Spleen (tissue), 11 donors: Measurements from ENCODE around the gene MEIKIN. TPM values are rescaled to one million over a fixed set of nuclear protein-coding genes. Genes with fewer than 3 reads are reported as not detected.

Experiments used
- DNase-seq: peaks from one replicate; pipeline ENCODE4 v3.0.0-alpha.2; 2020
- H3K27ac ChIP-seq, 8 donors: fragments of 200-600 bp; sonication (generic) in 7 of 8; 1 replicate in 4 of 8; 2 replicates in 4 of 8; pipeline versions ENCODE4 v1.5.0 to v1.8.0; 2016 to 2021; ENCODE audit warnings: inconsistent platforms in 4 of 8, mild to moderate bottlenecking in 4 of 8, moderate library complexity in 1 of 8
- H3K27me3 ChIP-seq, 7 donors: fragments of 200-600 bp; sonication (generic) in 6 of 7; replicated peaks in 1 of 7; 1 replicate in 4 of 7; 2 replicates in 3 of 7; pipeline versions ENCODE4 v1.5.0 to v1.8.0; 2016 to 2021; ENCODE audit warnings: inconsistent platforms in 3 of 7, mild to moderate bottlenecking in 1 of 7
- H3K36me3 ChIP-seq, 6 donors: fragments of 200-600 bp; sonication (generic) in 5 of 6; 1 replicate in 4 of 6; 2 replicates in 2 of 6; pipeline versions ENCODE4 v1.5.0 to v1.8.0; 2016 to 2021; ENCODE audit warnings: inconsistent platforms in 2 of 6
- H3K4me1 ChIP-seq, 6 donors: fragments of 200-600 bp; sonication (generic) in 5 of 6; 1 replicate in 3 of 6; 2 replicates in 3 of 6; pipeline versions ENCODE4 v1.5.0 to v1.8.0; 2016 to 2021; ENCODE audit warnings: inconsistent platforms in 3 of 6
- H3K4me3 ChIP-seq, 8 donors: fragments of 200-600 bp; sonication (generic) in 7 of 8; 1 replicate in 4 of 8; 2 replicates in 4 of 8; pipeline versions ENCODE4 v1.5.0 to v1.8.0; 2016 to 2021; ENCODE audit warnings: inconsistent platforms in 4 of 8, mild to moderate bottlenecking in 4 of 8, moderate library complexity in 2 of 8
- H3K9me3 ChIP-seq, 8 donors: fragments of 200-600 bp; sonication (generic) in 7 of 8; 1 replicate in 4 of 8; 2 replicates in 4 of 8; pipeline versions ENCODE4 v1.5.0 to v1.8.0; 2016 to 2021; ENCODE audit warnings: inconsistent platforms in 4 of 8
- POLR2A ChIP-seq, 3 donors: fragments of 450-650 bp; IDR thresholded peaks; one replicate each; pipeline ENCODE4 v1.5.1; 2017; ENCODE audit warnings: antibody characterized with exemption in 3 of 3, mild to moderate bottlenecking in 1 of 3
- POLR2AphosphoS5 ChIP-seq, 3 donors: sonication (generic); formaldehyde crosslinking; IDR thresholded peaks; one replicate each; pipeline ENCODE4 v1.5.1; 2017; ENCODE audit warnings: antibody characterized with exemption in 3 of 3
- WGBS, 5 donors: extraction: QIAGEN DNeasy Blood & Tissue Kit in 3 of 5; methylation state at CpG; one replicate each; pipeline versions ENCODE4 v1.1.5 to v1.1.7; 2013 to 2018; 5-methylcytosine and 5-hydroxymethylcytosine counted together
- intact Hi-C: fragments of 100-400 bp; cut with DNase I; formaldehyde crosslinking; loops from one replicate; pipeline ENCODE4 v1.15.0; 2023; ENCODE audit warnings: low total_unique reads
- polyA plus RNA-seq, 3 donors: library from polyadenylated mRNA; stranded (reverse); fragments of 200-250 nt; gene quantifications; one replicate each; pipeline ENCODE4 v1.2.1, GENCODE V29; 2013
- total RNA-seq, 7 donors: library from RNA; depleted of rRNA in 3 of 7; stranded (reverse); fragments of >200 nt in 3 of 7; fragmentation: NEBNext Ultra II Directional in 4 of 7; extraction: Animal tissue kit (Norgen Biotek cat#: 25700) in 4 of 7; gene quantifications; one replicate each; pipeline versions ENCODE4 v1.1.0 to v1.2.1, GENCODE V29; 2016 to 2021
- TF ChIP-seq, protein P1 (sequence below), 11 experiments: fragments of 200-600 bp in 7 of 11; fragments of 450-650 bp in 4 of 11; sonication (generic) in 4 of 11; IDR thresholded peaks in 8 of 11; conservative IDR thresholded peaks in 3 of 11; 1 replicate in 7 of 11; 2 replicates in 4 of 11; pipeline versions ENCODE4 v1.4.0 to v1.8.0; 2016 to 2021; ENCODE audit warnings: antibody characterized with exemption in 11 of 11, inconsistent platforms in 4 of 11, mild to moderate bottlenecking in 1 of 11
- donor health status: healthy with polysubstance abuse.
- donor health status: DM: no; HTN: no; CAD: no; lungs with moderate emphysema.
- donor health status: DM: no; HTN: no; CAD: no.
- donor health status: Bipolar disorder and iron deficiency.
- donor health status: healthy.
- donor health status: DM: no; HTN: no; CAD: no.
- donor health status: DM: yes; HTN: yes; CAD: no.

The MEIKIN gene
- total and polyA plus RNA-seq, 10 donors = 0.24 TPM; not detected in 9

GRCh38 chr5:131976414-131977211, 31.1 kb upstream of the MEIKIN start:
- H3K27me3 ChIP-seq = no peaks in the 10 kb centered on the region
- no peaks in the 10 kb centered on the region for H3K9me3 ChIP-seq
- H3K27ac ChIP-seq = no peak overlapping the region
- no peak for TF ChIP-seq POLR2AphosphoS5 (IDR thresholded peaks at IDR 0.05)
- TF ChIP-seq POLR2A (IDR thresholded peaks at IDR 0.05) = no peak
- TF ChIP-seq, protein P1, sequence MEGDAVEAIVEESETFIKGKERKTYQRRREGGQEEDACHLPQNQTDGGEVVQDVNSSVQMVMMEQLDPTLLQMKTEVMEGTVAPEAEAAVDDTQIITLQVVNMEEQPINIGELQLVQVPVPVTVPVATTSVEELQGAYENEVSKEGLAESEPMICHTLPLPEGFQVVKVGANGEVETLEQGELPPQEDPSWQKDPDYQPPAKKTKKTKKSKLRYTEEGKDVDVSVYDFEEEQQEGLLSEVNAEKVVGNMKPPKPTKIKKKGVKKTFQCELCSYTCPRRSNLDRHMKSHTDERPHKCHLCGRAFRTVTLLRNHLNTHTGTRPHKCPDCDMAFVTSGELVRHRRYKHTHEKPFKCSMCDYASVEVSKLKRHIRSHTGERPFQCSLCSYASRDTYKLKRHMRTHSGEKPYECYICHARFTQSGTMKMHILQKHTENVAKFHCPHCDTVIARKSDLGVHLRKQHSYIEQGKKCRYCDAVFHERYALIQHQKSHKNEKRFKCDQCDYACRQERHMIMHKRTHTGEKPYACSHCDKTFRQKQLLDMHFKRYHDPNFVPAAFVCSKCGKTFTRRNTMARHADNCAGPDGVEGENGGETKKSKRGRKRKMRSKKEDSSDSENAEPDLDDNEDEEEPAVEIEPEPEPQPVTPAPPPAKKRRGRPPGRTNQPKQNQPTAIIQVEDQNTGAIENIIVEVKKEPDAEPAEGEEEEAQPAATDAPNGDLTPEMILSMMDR (IDR thresholded peaks at IDR 0.05 in 8 of 11, conservative IDR thresholded peaks at IDR 0.05 in 3 of 11) = no peak
- intact Hi-C loops = no loop called here
- WGBS, 5 donors = 90 to 96% (median 91%) methylated on average over 6 of the region's 6 CpGs
- H3K4me1 ChIP-seq = peaks cover 0 to 5% (median 0%) of the 10 kb centered on the region in 6 donors
- no peaks in the 10 kb centered on the region for H3K36me3 ChIP-seq
- H3K4me3 ChIP-seq = no peak overlapping the region
- DNase-seq = peak; percentile 44

DNA sequence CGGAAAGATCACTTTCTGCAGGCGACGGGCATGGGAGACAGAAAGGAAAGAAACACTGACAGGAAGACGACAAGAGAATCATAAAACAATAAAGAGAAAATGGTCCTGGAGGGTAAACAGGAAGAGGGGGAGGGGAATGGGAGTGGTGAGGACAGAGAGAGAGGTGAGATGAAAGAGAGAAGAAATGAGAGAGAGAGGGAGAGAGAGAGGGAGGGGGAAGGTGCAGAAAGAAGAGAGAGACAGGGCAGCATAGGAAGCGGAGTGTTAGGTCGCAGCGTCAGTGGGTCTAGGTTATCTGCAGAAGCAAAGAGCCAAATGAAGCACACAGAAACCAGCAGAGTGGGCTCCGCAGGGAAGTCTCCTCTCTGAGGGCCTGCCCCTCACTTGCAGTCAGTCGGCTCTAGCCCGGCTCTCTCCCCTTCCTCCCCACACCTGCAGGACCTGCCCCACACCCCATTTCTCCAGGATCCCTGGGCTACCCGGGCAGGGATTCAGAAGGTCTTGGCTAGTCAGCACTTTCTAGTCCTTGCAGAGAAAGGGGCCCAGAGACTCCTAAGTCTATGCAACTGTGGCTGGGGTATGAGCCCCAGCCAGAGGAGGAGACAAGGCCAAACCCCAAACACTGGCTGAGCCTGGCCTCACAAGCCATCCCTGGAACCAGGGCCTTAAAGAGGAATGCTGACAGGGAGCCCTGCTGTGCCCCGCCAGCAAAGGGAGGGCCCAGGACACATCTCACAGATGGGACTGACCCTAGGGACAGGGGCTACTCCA, 29.7 kb upstream of the MEIKIN start:
- H3K27ac ChIP-seq = peak overlapping the region; percentile 9 to 74 (median 48)
- H3K4me3 ChIP-seq = peak overlapping the region in 3 of 8 donors; percentile 0 to 38 (median 2)
- WGBS, 5 donors = 49 to 70% (median 62%) methylated on average over 10 to 12 of the region's 12 CpGs

DNA sequence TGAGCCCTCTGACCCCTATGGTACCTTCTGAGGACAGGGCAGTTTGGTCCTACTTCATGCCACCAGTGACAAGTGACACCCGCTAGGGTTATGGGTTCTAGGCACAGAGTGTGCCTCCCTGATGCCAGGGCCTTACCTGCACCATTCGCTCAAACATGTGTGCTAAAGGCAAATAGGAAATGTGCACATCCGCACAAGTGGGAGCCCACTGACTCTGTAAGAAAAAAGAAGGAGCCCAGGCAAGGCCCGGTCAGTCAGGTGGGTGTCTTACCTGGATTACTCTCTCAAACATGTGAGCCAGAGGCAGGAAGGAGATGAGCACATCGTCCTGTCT, 29.1 kb upstream of the MEIKIN start:
- H3K27ac ChIP-seq = peak overlapping the region in 5 of 8 donors; percentile 5 to 74 (median 58)

More for the DNA sequence above, 29.7 kb upstream of the MEIKIN start:
- TF ChIP-seq, protein P1 (IDR thresholded peaks at IDR 0.05 in 8 of 11, conservative IDR thresholded peaks at IDR 0.05 in 3 of 11) = no peak
- TF ChIP-seq POLR2A (IDR thresholded peaks at IDR 0.05) = no peak
- no peak for TF ChIP-seq POLR2AphosphoS5 (IDR thresholded peaks at IDR 0.05)
- Histone ChIP-seq H3K4me1 (peaks cover 0 to 5% (median 0%) of the 10 kb centered on the region in 6 donors), H3K9me3 (no peaks in the 10 kb centered on the region), H3K36me3 (no peaks in the 10 kb centered on the region), H3K27me3 (no peaks in the 10 kb centered on the region)
- intact Hi-C loops = no loop called here
- no peak for DNase-seq

More for the DNA sequence above, 29.1 kb upstream of the MEIKIN start:
- TF ChIP-seq POLR2A (IDR thresholded peaks at IDR 0.05) (no peak), POLR2AphosphoS5 (IDR thresholded peaks at IDR 0.05) (no peak)
- TF ChIP-seq, protein P1 (IDR thresholded peaks at IDR 0.05 in 8 of 11, conservative IDR thresholded peaks at IDR 0.05 in 3 of 11) = no peak
- H3K4me3 ChIP-seq = peak overlapping the region in 3 of 8 donors; percentile 0 to 38 (median 2)
- intact Hi-C loops = no loop called here
- whole genome bisulfite sequencing, 5 donors = 77 to 83% (median 79%) methylated on average over 5 of the region's 5 CpGs
- H3K27me3 ChIP-seq = no peaks in the 10 kb centered on the region
- no peak for DNase-seq
- H3K36me3 ChIP-seq = no peaks in the 10 kb centered on the region
- peaks cover 0 to 5% (median 0%) of the 10 kb centered on the region in 6 donors for H3K4me1 ChIP-seq
- H3K9me3 ChIP-seq = no peaks in the 10 kb centered on the region
